CD4-positive, alpha-beta T cell treated with Interleukin-17A for 1 hour (primary cell): ENCODE measurements around the gene PKP4.
A peak's percentile ranks its signal among the peaks of the same experiment; 100 is the strongest.
"Not testable (repeated sequence)": the region's sequence is repeated elsewhere in the genome, so short reads cannot be mapped to it uniquely, and the experiment has no call there.

Source experiments
- DNase-seq: peaks from one replicate; pipeline ENCODE4 v3.0.0-alpha.2; 2020

The PKP4 gene

GRCh38 chr2:158473719-158474392, 17.1 kb downstream of the PKP4 start:
- DNase-seq = no peak

GRCh38 chr2:158474526-158475011, 17.8 kb downstream of the PKP4 start:
- not testable (repeated sequence) for DNase-seq

DNA sequence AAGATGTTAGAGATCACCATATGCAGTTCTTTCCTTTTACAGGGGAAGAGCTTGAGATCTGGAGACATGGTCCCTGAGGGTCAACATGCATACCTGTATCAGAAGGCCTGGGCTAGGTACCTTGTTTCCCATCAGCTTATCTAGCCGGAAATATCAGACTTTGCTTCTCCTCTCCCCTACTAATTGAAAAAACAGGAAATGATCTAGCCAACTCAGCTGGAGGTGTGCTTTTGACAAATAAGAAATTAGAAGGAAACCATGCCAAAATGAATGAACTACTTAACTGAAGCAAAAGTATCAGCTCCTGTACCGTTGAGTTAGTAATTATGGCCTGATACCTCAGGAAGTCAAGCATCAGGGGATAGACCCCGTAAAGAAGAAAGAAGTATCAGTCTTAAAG, 20.4 kb downstream of the PKP4 start:
- peak; percentile 25 for DNase-seq

DNA sequence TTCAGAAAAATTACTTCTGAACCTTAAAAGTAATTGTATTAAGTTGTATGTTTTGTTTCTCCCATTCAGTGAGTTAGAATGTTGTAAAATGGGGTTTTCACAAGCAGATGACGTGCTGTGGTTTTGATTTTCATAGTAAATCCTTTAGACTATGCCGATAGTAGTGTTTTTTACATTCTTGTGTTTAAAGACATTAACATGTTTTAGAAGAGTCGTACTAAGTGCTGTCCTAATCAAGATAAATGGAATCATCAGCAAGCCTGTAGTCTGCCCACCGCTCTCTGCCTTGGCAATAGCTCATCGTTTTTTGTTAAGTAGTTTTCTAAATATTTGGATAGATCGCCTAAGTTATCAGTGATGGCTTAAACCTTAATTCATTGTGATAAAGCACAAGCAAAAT, 21.5 kb downstream of the PKP4 start:
- DNase-seq = no peak

GRCh38 chr2:158478816-158479215, 22.1 kb downstream of the PKP4 start:
- no peak for DNase-seq

DNA sequence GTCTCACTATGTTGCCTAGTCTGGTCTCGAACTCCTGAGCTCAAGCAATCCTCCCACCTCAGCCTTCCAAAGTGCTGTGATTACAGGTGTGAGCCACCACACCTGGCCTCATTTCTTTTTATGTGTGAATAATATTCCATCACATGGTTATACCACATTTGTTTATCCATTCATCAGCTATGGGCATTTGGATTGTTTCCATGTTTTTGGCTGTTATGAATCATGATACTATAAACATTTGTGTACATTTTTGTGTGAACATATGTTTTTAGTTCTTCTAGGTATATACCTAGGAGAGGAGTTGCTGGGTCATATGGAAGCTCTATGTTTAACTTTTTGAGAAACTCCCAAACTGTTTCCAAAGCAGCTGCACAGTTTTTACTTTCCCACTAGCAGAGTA, 24.4 kb downstream of the PKP4 start:
- DNase-seq = no peak

- DNase-seq = no peak
Observed at GRCh38 chr2:158482594-158482993, 25.8 kb downstream of the PKP4 start.

DNA sequence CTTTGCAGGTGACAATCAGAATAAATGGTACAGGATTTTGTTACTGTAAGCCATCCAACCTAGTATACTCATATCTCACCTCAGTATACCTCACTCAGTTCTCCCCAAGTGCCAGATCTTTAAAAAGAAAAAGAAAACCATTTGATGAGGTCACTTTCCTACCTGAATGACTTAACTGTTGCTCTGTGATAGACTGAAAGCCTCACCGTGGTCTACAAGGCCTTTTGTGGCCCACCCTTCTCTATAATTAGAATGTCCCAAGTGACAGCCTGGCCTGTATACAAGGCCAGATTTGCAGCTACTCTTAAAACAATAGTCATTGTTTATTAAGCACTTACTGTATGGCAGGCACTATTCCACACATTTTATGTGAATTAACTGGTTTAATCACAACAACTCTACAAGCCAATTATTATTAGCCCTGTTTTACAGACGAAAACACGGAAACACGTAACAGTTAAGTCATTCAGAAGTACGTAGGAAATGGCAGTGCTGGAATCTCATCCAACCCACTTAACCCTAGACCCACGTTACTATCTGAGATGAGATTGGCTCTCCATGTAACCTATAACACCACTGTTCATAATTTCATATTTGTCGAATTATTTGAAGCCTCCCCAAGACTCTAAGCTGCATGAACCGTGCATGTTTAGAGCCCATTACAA, 28.3 kb downstream of the PKP4 start:
- DNase-seq = no peak

GRCh38 chr2:158486150-158486969, 29.6 kb downstream of the PKP4 start:
- DNase-seq = no peak

DNA sequence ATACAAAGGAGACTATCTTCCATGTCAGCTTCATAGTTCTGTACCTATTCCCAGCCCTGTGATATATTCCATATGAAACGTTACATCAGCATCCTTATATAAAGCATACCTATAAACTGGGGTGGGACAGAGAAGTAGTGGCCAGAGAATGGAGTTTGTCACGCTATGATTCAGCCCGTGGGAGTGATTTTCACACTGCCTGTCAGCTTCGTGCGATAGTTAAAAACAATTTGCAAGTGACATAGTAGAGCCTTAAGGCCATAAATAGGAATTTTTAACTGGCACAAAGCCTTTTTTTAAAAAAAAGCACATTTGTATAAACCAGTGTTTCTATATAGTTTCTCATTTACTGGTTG, 30.2 kb downstream of the PKP4 start:
- no peak for DNase-seq

GRCh38 chr2:158487419-158487818, 30.7 kb downstream of the PKP4 start:
- DNase-seq = no peak

DNA sequence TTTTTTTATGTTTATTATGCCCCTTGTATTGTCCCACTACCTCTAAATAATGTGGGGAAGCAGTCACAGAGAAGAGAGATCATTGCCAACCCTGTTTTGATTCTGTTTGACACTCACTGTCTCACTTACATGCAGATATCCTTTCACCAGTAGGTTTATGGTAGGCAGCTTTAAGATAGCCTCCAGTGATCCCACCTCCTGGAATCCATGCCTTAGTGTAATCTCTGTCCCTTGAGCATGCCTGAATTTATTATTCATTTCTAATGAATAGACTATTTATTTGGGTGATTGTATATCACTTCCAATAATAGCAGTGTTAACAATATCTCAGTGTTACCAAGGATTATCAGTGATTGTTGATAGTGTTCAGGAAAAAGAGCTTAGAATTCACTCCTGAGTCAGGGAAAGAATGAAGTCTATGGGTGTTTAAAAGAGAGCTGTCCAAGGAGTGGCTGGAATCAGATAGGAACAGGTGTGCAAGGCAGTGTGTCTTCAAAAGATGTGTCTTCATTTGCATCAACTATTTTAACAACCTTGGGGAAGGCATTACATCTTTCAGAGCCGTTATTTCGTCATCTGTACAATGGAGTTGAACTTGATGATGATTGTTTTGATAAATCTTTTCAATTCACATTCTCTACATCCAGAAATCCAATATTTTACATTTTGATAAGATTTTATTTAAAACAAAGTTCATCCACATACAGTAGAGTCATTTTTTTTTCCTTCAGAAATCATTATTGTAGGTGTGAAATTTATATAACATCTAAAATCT, 31.9 kb downstream of the PKP4 start:
- DNase-seq = no peak

DNA sequence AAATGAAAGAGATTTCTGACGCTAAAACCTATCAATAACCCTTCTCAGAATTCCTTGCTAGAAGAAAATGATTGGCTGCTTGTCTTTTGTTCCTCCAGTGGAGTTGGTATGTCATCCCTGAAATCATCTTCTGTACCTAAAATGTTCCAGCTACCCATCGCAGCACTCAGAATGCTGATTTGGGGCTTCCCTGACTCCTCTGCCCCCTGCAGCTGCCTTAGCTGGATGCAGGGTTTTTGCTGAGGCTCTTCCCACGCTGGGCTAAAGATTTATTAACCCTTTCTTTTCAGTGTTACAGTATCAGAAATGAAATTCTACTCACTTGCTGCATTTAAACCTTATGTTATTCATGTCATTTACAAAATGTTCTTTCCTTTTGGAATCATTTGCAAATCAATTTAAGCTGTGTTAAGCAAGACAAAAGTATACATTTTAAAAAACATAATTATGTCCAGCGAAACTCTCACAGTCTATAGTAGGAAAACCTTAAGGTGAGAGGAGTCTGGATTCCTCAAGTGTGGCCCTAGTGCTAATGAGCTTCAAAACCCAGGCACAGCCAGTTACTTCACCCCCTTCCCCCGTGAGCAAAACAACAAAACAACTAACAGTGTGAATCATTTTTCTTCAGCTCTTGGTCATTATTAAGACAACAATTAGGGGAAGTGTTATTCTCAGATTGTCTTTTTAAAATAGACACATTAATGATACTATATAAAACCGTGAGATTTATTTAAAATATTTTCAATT, 32.8 kb downstream of the PKP4 start:
- no peak for DNase-seq

- no peak for DNase-seq
Observed at GRCh38 chr2:158491072-158491471, 34.3 kb downstream of the PKP4 start.

DNA sequence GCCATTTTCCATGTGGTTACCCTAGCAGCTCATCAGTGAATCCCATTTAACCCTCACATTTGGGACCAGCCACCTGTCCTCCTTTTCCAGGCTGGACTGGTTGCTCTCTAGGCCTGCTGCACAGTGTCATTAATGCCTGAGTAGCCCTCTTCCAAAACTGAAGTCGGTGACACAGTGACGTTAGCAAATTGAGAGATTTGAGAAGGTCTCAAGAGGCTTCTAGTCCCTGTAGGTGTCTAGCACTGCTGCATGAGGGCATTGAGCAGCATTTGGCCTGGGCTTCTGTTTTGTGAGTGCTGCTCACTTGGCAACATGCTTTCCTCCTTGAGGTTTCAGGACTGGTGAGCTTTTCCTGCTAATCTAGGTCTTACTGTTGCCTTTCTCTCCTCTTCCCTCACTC, 36.7 kb downstream of the PKP4 start:
- DNase-seq = no peak

DNA sequence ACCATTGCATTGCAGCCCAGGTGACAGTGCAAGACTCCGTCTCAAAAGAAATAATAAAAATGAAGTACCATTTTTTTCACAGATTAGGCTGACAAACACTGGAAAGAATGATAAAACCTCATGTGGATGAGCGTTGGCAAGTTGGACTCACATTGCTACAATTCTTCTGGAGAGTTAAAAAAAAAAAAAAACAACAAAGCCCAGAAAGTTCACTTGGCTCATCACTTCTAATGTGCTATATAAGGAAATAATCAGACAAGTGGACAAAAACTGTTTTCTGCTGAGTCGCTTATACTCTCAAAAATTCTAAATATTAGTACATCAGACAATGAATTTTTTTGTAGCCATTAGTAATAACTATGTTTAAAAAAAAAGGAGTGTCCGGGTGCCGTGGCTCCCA, 38.4 kb downstream of the PKP4 start:
- DNase-seq = no peak

DNA sequence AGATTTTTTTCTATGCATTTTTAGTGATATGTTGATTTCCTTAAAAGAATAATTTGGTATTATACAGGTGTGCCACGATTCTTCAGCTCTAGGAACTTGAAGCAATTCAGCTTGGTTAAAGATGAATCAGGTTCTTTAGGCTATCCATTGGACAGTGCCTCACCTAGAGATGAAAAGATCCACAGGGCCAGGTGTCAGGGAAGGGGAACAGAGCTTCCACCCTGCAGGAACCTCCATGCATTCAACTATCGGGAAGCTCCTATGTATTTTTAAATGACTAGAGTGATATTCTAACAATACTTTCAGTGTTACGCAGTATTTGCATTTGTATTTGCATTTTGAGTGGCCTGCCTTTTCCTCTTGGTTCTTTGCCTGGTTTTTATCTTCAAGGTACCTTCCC, 40.2 kb downstream of the PKP4 start:
- DNase-seq = no peak

GRCh38 chr2:158497486-158497885, 40.7 kb downstream of the PKP4 start:
- no peak for DNase-seq

DNA sequence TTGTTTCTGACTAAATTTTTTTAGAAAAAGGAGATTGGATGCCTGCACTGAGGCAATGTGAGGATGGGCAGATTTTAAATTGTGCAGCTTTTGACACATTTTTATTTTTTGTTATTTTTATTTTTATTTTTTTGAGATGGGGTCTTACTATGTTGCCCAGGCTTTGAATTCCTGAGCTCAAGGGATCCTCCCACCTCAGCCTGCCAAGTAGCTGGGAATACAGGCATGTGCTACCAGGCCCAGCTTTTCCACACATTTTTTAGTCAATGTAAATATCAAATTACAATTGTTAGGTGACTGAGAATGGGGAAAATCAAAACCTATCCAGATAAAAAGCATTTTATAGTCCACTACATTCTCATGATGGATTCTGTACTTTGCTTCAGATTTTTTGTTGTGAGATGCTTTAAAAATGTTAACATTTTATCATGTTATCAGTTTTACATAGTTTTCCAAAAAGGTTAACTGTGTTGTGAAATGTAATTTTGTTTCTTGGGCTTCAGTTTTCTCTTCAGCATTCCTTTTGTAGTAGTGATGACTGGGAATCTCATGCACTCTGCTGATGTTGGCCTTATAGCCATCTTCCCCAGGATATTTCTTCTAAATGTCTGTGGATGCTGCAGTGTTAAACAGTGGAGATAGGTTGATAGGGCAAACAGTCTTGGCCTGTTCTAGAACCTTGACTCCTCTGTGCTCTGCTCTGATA, 41.4 kb downstream of the PKP4 start:
- DNase-seq = no peak

DNA sequence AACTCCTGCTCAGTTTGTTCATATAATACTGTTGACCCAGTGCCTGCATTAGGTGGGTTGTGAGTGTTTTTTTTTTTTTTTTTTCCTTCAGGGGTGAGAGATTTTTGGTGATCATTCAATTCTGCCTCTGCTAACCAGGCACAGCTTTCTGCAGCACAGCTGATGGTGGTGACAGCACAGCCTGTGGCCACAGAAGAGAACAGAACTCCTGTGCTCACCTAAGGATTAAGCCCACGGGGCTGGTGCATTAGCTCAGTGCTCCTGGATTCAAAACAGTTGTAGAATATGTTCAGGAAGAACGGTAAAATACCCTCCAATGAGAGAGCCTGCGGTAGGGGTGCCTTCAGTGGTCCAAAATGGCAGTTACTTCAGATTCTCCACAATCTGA, 42.0 kb downstream of the PKP4 start:
- no peak for DNase-seq

GRCh38 chr2:158499383-158499782, 42.6 kb downstream of the PKP4 start:
- no peak for DNase-seq

GRCh38 chr2:158500333-158500732, 43.6 kb downstream of the PKP4 start:
- no peak for DNase-seq
